Activated naive CD8-positive, alpha-beta T cell (primary cell): Measurements from ENCODE around the gene ZNF430.
"Not testable (repeated sequence)": the region's sequence is repeated elsewhere in the genome, so short reads cannot be mapped to it uniquely, and the experiment has no call there.

Source experiments
- H3K27ac Mint-ChIP-seq: one replicate; pipeline ENCODE4 v1.8.0; 2021; ENCODE audit warnings: mixed read lengths
- H3K27me3 Mint-ChIP-seq: one replicate; pipeline ENCODE4 v1.8.0; 2021; ENCODE audit warnings: mixed read lengths
- H3K36me3 Mint-ChIP-seq: one replicate; pipeline ENCODE4 v1.8.0; 2021; ENCODE audit warnings: mixed read lengths
- H3K4me1 Mint-ChIP-seq: one replicate; pipeline ENCODE4 v1.8.0; 2021; ENCODE audit warnings: low read depth, mixed read lengths
- H3K4me3 Mint-ChIP-seq: one replicate; pipeline ENCODE4 v1.8.0; 2021; ENCODE audit warnings: mild to moderate bottlenecking, mixed read lengths
- H3K9me3 Mint-ChIP-seq: one replicate; pipeline ENCODE4 v1.8.0; 2021; ENCODE audit warnings: low read depth, mixed read lengths

Gene ZNF430

DNA sequence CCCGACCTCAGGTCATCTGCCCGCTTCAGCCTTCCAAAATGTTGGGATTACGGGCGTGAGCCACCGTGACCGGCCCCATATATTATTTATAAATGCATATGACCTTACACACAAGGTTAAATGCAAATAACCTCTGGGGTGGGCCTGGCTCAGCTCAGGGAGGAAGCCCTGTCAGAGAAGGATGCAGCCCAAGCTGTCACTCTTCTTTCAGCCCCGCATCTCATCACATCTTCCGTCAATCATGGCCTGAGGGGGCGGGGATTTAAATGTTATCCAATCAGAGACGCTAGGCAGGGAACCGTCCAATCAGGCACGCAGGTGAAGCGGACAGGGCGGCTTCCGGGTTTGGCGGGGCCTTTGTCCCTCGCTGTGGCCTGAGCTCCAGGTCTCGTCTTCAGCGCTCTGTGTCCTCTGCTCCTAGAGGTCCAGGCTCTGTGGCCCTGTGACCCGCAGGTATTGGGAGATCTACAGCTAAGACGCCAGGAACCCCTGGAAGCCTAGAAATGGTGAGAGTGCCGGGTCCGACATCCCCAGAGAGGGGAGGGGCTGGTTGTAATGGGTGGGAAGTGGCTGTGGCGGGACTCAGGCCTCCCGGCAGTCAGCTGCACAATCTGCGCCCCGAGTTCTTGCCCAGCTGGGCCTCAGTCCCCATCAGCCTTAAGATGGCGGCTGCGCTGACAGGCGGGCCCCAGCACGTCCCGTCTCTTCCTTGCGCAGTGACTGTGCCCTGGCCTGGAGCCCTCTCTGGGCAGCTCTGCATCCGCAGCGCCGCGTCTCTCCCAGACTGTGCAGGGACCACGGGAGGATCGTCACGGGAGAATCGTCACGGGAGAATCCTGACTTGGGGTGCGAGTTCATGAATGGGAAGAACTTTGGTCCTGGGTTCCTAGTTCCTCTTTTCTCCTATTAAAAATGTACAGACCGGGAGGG, at the start of gene ZNF430:
ZNF430 (plus strand) TSS at position 360 of the 930 bp plus-strand sequence; CDS start at position 504, 144 bp downstream.
- no peaks in the 10 kb centered on the region for H3K9me3 Mint-ChIP-seq
- peak within 1 kb of the TSS; percentile 99 for H3K4me3 Mint-ChIP-seq

DNA sequence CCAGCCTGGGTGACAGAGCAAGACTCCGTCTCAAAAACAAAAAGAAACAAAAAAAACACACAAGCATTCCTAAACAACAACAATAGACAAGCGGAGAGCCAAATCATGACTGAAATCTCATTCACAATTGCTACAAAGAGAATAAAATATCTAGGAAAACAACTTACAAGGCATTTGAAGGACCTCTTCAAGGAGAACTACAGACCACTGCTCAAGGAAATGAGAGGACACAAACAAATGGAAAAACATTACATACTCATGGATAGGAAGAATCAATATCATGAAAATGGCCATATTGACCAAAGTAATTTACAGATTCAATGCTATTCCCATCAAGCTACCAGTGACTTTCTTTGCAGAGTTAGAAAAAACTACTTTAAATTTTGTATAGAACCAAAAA, 27.7 kb upstream of the ZNF430 start:
- H3K27ac Mint-ChIP-seq, H3K4me1 Mint-ChIP-seq, H3K4me3 Mint-ChIP-seq, H3K27me3 Mint-ChIP-seq: not testable (repeated sequence)
- Mint-ChIP-seq H3K9me3 (peaks cover 25% of the 10 kb centered on the region), H3K36me3 (peaks cover 14% of the 10 kb centered on the region)

More for the DNA sequence above, at the start of gene ZNF430:
- Mint-ChIP-seq H3K36me3 (peaks cover 11% of the 10 kb centered on the region), H3K4me1 (peaks cover 44% of the 10 kb centered on the region), H3K27me3 (no peaks in the 10 kb centered on the region), H3K27ac (peak within 1 kb of the TSS; percentile 99)

- Mint-ChIP-seq H3K4me3 (peak overlapping the region; percentile 93), H3K27ac (peak overlapping the region; percentile 72), H3K9me3 (no peaks in the 10 kb centered on the region), H3K27me3 (no peaks in the 10 kb centered on the region), H3K36me3 (no peaks in the 10 kb centered on the region), H3K4me1 (peaks cover 6% of the 10 kb centered on the region)
Observed at GRCh38 chr19:20999731-21000352, 20.6 kb upstream of the ZNF430 start.

- not testable (repeated sequence) for H3K9me3 Mint-ChIP-seq, H3K27me3 Mint-ChIP-seq
- peak overlapping the region; percentile 99 for H3K27ac Mint-ChIP-seq
- peak overlapping the region; percentile 99 for H3K4me3 Mint-ChIP-seq
- peaks cover 14% of the 10 kb centered on the region for H3K36me3 Mint-ChIP-seq
- peaks cover 51% of the 10 kb centered on the region for H3K4me1 Mint-ChIP-seq
Observed at GRCh38 chr19:21021238-21021637, 781 bp downstream of the ZNF430 start.

- peak overlapping the region; percentile 99 for H3K4me3 Mint-ChIP-seq
- peaks cover 24% of the 10 kb centered on the region for H3K36me3 Mint-ChIP-seq
- H3K27me3 Mint-ChIP-seq = no peaks in the 10 kb centered on the region
- peaks cover 66% of the 10 kb centered on the region for H3K4me1 Mint-ChIP-seq
- H3K9me3 Mint-ChIP-seq = no peaks in the 10 kb centered on the region
- H3K27ac Mint-ChIP-seq = peak overlapping the region; percentile 93
Observed at GRCh38 chr19:21022996-21023395, 2.5 kb downstream of the ZNF430 start.

DNA sequence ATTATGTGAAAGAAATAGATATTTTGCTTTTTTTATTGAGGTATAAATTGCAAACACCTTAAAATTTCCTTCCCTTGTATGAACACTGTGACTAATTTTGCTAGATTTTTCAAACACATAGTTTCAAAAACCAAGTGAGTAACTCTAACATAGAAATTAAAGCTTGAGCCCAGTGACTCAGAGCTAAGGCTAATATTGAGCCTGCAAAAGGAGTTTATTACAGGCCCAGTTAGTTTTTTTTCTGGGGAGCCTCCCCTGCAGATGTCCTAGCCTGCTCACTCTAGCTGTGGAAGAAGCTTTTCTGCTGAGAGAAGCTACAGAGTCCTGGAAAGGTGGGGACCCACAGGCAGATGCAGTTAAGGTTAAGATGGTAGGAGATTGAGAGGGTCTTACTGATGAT, 3.4 kb downstream of the ZNF430 start:
- Mint-ChIP-seq H3K27me3 (no peaks in the 10 kb centered on the region), H3K4me3 (peak overlapping the region; percentile 99), H3K4me1 (peaks cover 75% of the 10 kb centered on the region), H3K9me3 (no peaks in the 10 kb centered on the region), H3K27ac (peak overlapping the region; percentile 93), H3K36me3 (peaks cover 28% of the 10 kb centered on the region)

DNA sequence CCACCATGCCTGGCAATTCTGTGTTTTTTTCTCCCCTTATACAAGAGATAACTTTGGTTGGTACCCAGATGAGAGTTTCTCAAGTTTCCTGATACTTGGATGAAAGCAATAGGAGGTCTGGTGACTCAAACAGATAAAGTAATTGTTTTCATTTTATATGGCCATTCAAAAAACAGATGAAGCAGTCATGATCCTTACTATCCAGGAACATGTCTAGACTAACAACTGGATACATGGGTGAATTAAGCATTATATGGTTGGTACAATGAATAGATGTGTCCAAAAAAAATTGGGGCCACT, 8.5 kb downstream of the ZNF430 start:
- Mint-ChIP-seq H3K27ac (peak overlapping the region; percentile 84), H3K4me1 (peaks cover 73% of the 10 kb centered on the region), H3K9me3 (no peaks in the 10 kb centered on the region), H3K27me3 (no peaks in the 10 kb centered on the region), H3K4me3 (peak overlapping the region; percentile 47), H3K36me3 (peaks cover 28% of the 10 kb centered on the region)

DNA sequence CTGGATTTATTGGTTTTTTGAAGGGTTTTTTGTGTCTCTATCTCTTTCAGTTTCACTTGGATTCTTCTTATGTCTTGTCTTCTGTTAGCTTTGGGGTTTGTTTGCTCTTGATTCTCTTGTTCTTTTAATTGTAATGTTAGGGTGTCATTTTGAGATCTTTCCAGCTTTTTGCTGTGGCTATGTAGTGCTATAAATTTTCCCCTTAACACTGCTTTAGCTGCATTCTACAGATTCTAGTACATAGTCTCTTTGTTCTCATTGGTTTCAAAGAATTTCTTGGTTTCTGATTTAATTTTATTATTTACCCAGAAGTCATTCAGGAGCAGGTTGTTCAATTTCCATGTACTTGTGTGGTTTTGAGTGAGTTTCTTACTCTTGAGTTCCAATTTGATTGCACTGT, 24.6 kb downstream of the ZNF430 start:
- H3K9me3 Mint-ChIP-seq = peaks cover 41% of the 10 kb centered on the region
- peaks cover 11% of the 10 kb centered on the region for H3K4me1 Mint-ChIP-seq
- H3K27me3 Mint-ChIP-seq = no peaks in the 10 kb centered on the region
- H3K4me3 Mint-ChIP-seq = no peak overlapping the region
- H3K36me3 Mint-ChIP-seq = peaks cover 60% of the 10 kb centered on the region
- H3K27ac Mint-ChIP-seq = no peak overlapping the region

- H3K27me3 Mint-ChIP-seq = no peaks in the 10 kb centered on the region
- peaks cover 41% of the 10 kb centered on the region for H3K9me3 Mint-ChIP-seq
- no peak overlapping the region for H3K27ac Mint-ChIP-seq
- H3K4me1 Mint-ChIP-seq = peaks cover 11% of the 10 kb centered on the region
- no peak overlapping the region for H3K4me3 Mint-ChIP-seq
- peaks cover 54% of the 10 kb centered on the region for H3K36me3 Mint-ChIP-seq
Observed at GRCh38 chr19:21046489-21046888, 26.0 kb downstream of the ZNF430 start.

- H3K27ac Mint-ChIP-seq = no peak overlapping the region
- H3K9me3 Mint-ChIP-seq = peaks cover 47% of the 10 kb centered on the region
Observed at GRCh38 chr19:21047716-21048115, 27.3 kb downstream of the ZNF430 start.

DNA sequence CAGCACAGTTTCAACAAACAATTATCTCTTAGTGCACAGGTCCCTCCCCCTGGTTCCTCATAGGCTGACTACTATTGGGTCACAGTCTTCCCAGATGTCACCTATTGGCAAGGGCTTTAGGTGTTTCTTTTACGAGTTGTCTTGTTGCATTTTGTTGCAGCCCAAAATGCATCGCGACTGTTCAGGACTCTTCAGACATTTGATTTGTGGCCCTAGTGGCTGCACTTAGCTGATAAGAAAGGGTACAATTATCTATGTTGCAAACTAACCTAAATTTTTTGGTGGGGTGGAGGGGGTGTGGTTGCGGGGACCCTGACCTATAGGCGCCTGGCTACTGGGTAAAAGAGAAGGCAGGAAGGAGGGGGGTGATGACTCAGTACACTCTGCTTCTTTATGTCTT, 32.4 kb downstream of the ZNF430 start:
- Mint-ChIP-seq H3K4me1 (no peaks in the 10 kb centered on the region), H3K27me3 (no peaks in the 10 kb centered on the region), H3K4me3 (no peak overlapping the region), H3K27ac (no peak overlapping the region), H3K9me3 (peaks cover 19% of the 10 kb centered on the region), H3K36me3 (peaks cover 38% of the 10 kb centered on the region)

More at GRCh38 chr19:21047716-21048115, 27.3 kb downstream of the ZNF430 start:
- H3K36me3 Mint-ChIP-seq = peaks cover 56% of the 10 kb centered on the region
- H3K4me3 Mint-ChIP-seq = peak overlapping the region; percentile 40
- H3K27me3 Mint-ChIP-seq = no peaks in the 10 kb centered on the region
- H3K4me1 Mint-ChIP-seq = peaks cover 11% of the 10 kb centered on the region

- Mint-ChIP-seq H3K4me1 (no peaks in the 10 kb centered on the region), H3K9me3 (peaks cover 10% of the 10 kb centered on the region), H3K4me3 (no peak overlapping the region), H3K36me3 (peaks cover 24% of the 10 kb centered on the region), H3K27ac (no peak overlapping the region), H3K27me3 (no peaks in the 10 kb centered on the region)
Observed at GRCh38 chr19:21065336-21065735, 44.9 kb downstream of the ZNF430 start.

GRCh38 chr19:21082011-21082975, 61.8 kb downstream of the ZNF430 start, which contains the start of gene ZNF714:
Gene ZNF714 (plus strand): TSS chr19:21082203. CDS start chr19:21098269, 16,066 bp downstream.
- no peaks in the 10 kb centered on the region for H3K27me3 Mint-ChIP-seq
- H3K27ac Mint-ChIP-seq = peak within 1 kb of the TSS; percentile 94
- peaks cover 9% of the 10 kb centered on the region for H3K36me3 Mint-ChIP-seq
- H3K9me3 Mint-ChIP-seq = no peaks in the 10 kb centered on the region
- peak within 1 kb of the TSS; percentile 99 for H3K4me3 Mint-ChIP-seq
- peaks cover 18% of the 10 kb centered on the region for H3K4me1 Mint-ChIP-seq

- H3K36me3 Mint-ChIP-seq = peaks cover 9% of the 10 kb centered on the region
- H3K4me1 Mint-ChIP-seq = peaks cover 18% of the 10 kb centered on the region
- no peak overlapping the region for H3K27ac Mint-ChIP-seq
- H3K9me3 Mint-ChIP-seq = no peaks in the 10 kb centered on the region
- no peaks in the 10 kb centered on the region for H3K27me3 Mint-ChIP-seq
- peak overlapping the region; percentile 58 for H3K4me3 Mint-ChIP-seq
Observed at GRCh38 chr19:21084343-21084742, 63.9 kb downstream of the ZNF430 start.
